Loucy (cell line): Measurements from ENCODE around the gene TAS2R41.

Source experiments
- H2AFZ ChIP-seq: fragments of 200-600 bp; sonication (generic); 2 replicates; pipeline ENCODE4 v1.6.0; 2016; ENCODE audit warnings: antibody characterized with exemption, mild to moderate bottlenecking, low read length, moderate library complexity
- H3F3A ChIP-seq: fragments of 200-600 bp; 2 replicates; pipeline ENCODE4 v1.6.0; 2016; ENCODE audit warnings: antibody characterized with exemption, low read depth, mild to moderate bottlenecking
- H3K27me3 ChIP-seq: fragments of 200-600 bp; sonication (generic); 2 replicates; pipeline ENCODE4 v1.6.1; 2014; ENCODE audit warnings: low read length, mild to moderate bottlenecking; ENCODE audit not compliant: insufficient read depth, poor library complexity, severe bottlenecking
- H3K36me3 ChIP-seq: fragments of 200-600 bp; sonication (generic); 2 replicates; pipeline ENCODE4 v1.6.1; 2016; ENCODE audit warnings: low read length; ENCODE audit not compliant: insufficient read depth
- H3K4me1 ChIP-seq: fragments of 200-600 bp; sonication (generic); 2 replicates; pipeline ENCODE4 v1.5.1; 2014; ENCODE audit warnings: low read length, mild to moderate bottlenecking; ENCODE audit not compliant: insufficient read depth, poor library complexity, severe bottlenecking
- H3K4me2 ChIP-seq: fragments of 200-600 bp; sonication (generic); 2 replicates; pipeline ENCODE4 v1.6.0; 2014; ENCODE audit warnings: antibody characterized with exemption, low read length, low read depth, mild to moderate bottlenecking; ENCODE audit not compliant: poor library complexity, severe bottlenecking
- H3K4me3 ChIP-seq: fragments of 200-600 bp; sonication (generic); 2 replicates; pipeline ENCODE4 v1.5.1; 2014; ENCODE audit warnings: low read length, mild to moderate bottlenecking, mixed read lengths; ENCODE audit not compliant: poor library complexity, severe bottlenecking
- H3K79me2 ChIP-seq: fragments of 200-600 bp; sonication (generic); 2 replicates; pipeline ENCODE4 v1.6.1; 2014; ENCODE audit warnings: low read length; ENCODE audit not compliant: insufficient read depth
- H3K9ac ChIP-seq: fragments of 200-600 bp; sonication (generic); 2 replicates; pipeline ENCODE4 v1.6.0; 2014; ENCODE audit warnings: mild to moderate bottlenecking, low read depth, low read length, moderate library complexity; ENCODE audit not compliant: poor library complexity, severe bottlenecking
- H3K9me2 ChIP-seq: fragments of 200-600 bp; sonication (generic); replicated peaks from 2 replicates; pipeline ENCODE4 v1.6.1; 2016; ENCODE audit warnings: low read depth, low read length, mixed read lengths
- H3K9me3 ChIP-seq: fragments of 200-600 bp; sonication (generic); 2 replicates; pipeline ENCODE4 v1.6.1; 2014; ENCODE audit warnings: mild to moderate bottlenecking, antibody characterized with exemption, low read length, low read depth; ENCODE audit not compliant: insufficient read depth
- H4K20me1 ChIP-seq: fragments of 200-600 bp; sonication (generic); 2 replicates; pipeline ENCODE4 v1.6.0; 2014; ENCODE audit warnings: antibody characterized with exemption, low read length, mild to moderate bottlenecking; ENCODE audit not compliant: insufficient read depth, poor library complexity, severe bottlenecking
- CTCF ChIP-seq: fragments of 200-600 bp; sonication (generic); conservative IDR thresholded peaks from 2 replicates; pipeline ENCODE4 v1.5.1; 2014; ENCODE audit warnings: mild to moderate bottlenecking, antibody characterized with exemption, low read length
- EZH2phosphoT487 ChIP-seq: fragments of 200-600 bp; IDR thresholded peaks from 2 replicates; pipeline ENCODE4 v1.6.1; 2018; ENCODE audit warnings: antibody characterized with exemption, mild to moderate bottlenecking, moderate library complexity, borderline replicate concordance

The TAS2R41 gene

DNA sequence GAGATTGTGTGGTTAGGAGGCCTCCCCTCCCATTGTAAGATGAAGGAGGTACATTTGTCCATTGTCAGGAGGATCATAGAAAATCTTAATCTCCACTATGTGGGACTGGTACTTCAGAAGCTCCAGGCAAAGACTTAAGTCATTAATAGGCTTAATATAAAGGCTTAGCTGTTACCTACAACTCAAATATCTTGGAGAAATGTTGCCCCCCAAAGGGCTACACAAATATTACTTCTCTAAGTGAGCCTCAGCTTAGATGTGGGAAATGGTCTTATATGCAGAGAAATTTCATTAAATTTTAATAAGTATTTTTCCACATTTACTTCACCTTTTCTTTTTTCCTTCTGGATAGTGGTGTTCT lies 27.2 kb downstream of the TAS2R41 start:
- Histone ChIP-seq H3K79me2 (no peaks in the 10 kb centered on the region), H3K4me1 (no peaks in the 10 kb centered on the region)
- TF ChIP-seq EZH2phosphoT487 (no peak), CTCF (peak; percentile 59)

GRCh38 chr7:143505838-143506237 lies 28.2 kb downstream of the TAS2R41 start:
- Histone ChIP-seq H3K9me2 (no peaks in the 10 kb centered on the region), H3K4me2 (no peak overlapping the region), H2AFZ (no peak overlapping the region), H3K27me3 (no peaks in the 10 kb centered on the region), H3K36me3 (no peaks in the 10 kb centered on the region), H3K9me3 (no peaks in the 10 kb centered on the region), H3F3A (no peaks in the 10 kb centered on the region), H3K9ac (no peak overlapping the region), H3K4me1 (no peaks in the 10 kb centered on the region), H3K4me3 (no peak overlapping the region), H3K79me2 (no peaks in the 10 kb centered on the region), H4K20me1 (no peaks in the 10 kb centered on the region)
- TF ChIP-seq CTCF (no peak), EZH2phosphoT487 (no peak)

More for the DNA sequence above, 27.2 kb downstream of the TAS2R41 start:
- no peaks in the 10 kb centered on the region for H3F3A ChIP-seq
- H3K9me2 ChIP-seq = no peaks in the 10 kb centered on the region
- H3K4me3 ChIP-seq = no peak overlapping the region
- H3K9me3 ChIP-seq = no peaks in the 10 kb centered on the region
- no peak overlapping the region for H3K9ac ChIP-seq
- H3K36me3 ChIP-seq = no peaks in the 10 kb centered on the region
- H2AFZ ChIP-seq = no peak overlapping the region
- no peak overlapping the region for H3K4me2 ChIP-seq
- H3K27me3 ChIP-seq = no peaks in the 10 kb centered on the region
- no peaks in the 10 kb centered on the region for H4K20me1 ChIP-seq

DNA sequence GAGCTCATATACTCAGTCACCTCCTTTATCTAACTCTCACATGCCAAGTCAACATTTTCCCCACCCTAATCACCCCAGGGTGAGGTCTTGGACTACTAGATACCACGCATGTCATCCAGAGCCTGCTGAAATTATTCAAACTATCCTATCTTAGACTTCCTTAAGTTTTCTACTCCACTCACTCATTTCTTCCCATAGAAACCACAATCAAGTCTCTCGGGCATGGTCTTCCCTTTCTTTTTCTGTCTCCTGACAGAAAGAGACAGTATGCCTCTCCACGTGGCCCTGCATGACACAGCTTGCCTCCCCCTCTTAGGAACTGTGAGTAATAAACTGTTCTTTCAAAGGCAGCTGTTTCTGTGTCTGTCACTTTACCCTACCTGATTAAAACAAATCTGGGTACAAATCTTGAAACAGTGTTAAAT lies 29.4 kb downstream of the TAS2R41 start:
- Histone ChIP-seq H2AFZ (no peak overlapping the region), H4K20me1 (no peaks in the 10 kb centered on the region), H3K4me1 (no peaks in the 10 kb centered on the region), H3K9ac (no peak overlapping the region), H3K9me2 (no peaks in the 10 kb centered on the region), H3K36me3 (no peaks in the 10 kb centered on the region), H3K4me2 (no peak overlapping the region), H3F3A (no peaks in the 10 kb centered on the region), H3K79me2 (no peaks in the 10 kb centered on the region), H3K4me3 (no peak overlapping the region), H3K9me3 (no peaks in the 10 kb centered on the region), H3K27me3 (no peaks in the 10 kb centered on the region)
- TF ChIP-seq CTCF (no peak), EZH2phosphoT487 (no peak)
